Astrocyte (in vitro differentiated cells and primary cell): ENCODE data around the gene AOC3.

Experiments used
- CTCF ChIP-seq: IDR thresholded peaks from 2 replicates; pipeline ENCODE4 v1.5.1; 2011; ENCODE audit warnings: low read depth, mild to moderate bottlenecking, inconsistent platforms, low read length, moderate library complexity; ENCODE audit not compliant: insufficient read depth
- EZH2 ChIP-seq: IDR thresholded peaks from 2 replicates; pipeline ENCODE4 v1.6.1; 2012; ENCODE audit warnings: mild to moderate bottlenecking, low read length, inconsistent platforms; ENCODE audit not compliant: insufficient read depth

- TF ChIP-seq CTCF: no peak
- TF ChIP-seq EZH2: no peak
These were observed 43.5 kb downstream of the AOC3 start for GRCh38 chr17:42894283-42895184.
